H1 (cell line): ENCODE measurements around the gene RAD51B. TPM values are rescaled to one million over a fixed set of nuclear protein-coding genes. Genes with fewer than 3 reads are reported as not detected.

Source experiments
- CTCF ChIP-seq, 3 experiments: IDR thresholded peaks; 1 replicate in 2 of 3; 2 replicates in 1 of 3; pipeline versions ENCODE4 v1.5.1 to v1.6.1; 2011; ENCODE audit warnings: low read length in 3 of 3, mild to moderate bottlenecking in 3 of 3, inconsistent platforms in 2 of 3, low read depth in 1 of 3, moderate library complexity in 1 of 3; ENCODE audit not compliant: insufficient read depth in 1 of 3; ENCODE audit errors: control extremely low read depth in 1 of 3
- polyA plus RNA-seq, 7 experiments: library from polyadenylated mRNA; depleted of rRNA in 3 of 7; stranded (reverse) in 5 of 7; unstranded in 2 of 7; fragments of >200 nt in 5 of 7; fragments of 200-250 nt in 2 of 7; gene quantifications; 1 replicate in 5 of 7; 2 replicates in 1 of 7; 4 replicates in 1 of 7; pipeline versions ENCODE4 v1.2.1 to v1.2.3, GENCODE V29; 2011 to 2013; ENCODE audit warnings: missing spikeins in 2 of 7, mixed read lengths in 2 of 7
- total RNA-seq: library from RNA; stranded (reverse); fragmentation: NEBNext Ultra II Directional; extraction: Animal tissue kit (Norgen Biotek cat#: 25700); gene quantifications from 2 replicates; pipeline ENCODE4 v1.2.1, GENCODE V29; 2021

The RAD51B gene
- total and polyA plus RNA-seq, 2 of the 8 experiments (the other 6 are each of a cell fraction or from before 2014, with no cell fraction given): 3.9 to 14.9 TPM

GRCh38 chr14:68239988-68240771, 420.6 kb downstream of the RAD51B start (continued):
- no peak for TF ChIP-seq CTCF (IDR thresholded peaks at IDR 0.05; ENCODE audit: control extremely low read depth in 1 of 3, insufficient read depth in 1 of 3, low read depth in 1 of 3, low read length in 3 of 3)
